ENCODE measurements around the gene DNAJC10. TPM values are rescaled to one million over a fixed set of nuclear protein-coding genes. Genes with fewer than 3 reads are reported as not detected.

The DNAJC10 gene
- total and polyA plus RNA-seq, 10 of the 15 experiments (the other 5 are each of a cell fraction or from before 2014, with no cell fraction given) = 9.1 to 67.9 (median 38.2) TPM

DNA sequence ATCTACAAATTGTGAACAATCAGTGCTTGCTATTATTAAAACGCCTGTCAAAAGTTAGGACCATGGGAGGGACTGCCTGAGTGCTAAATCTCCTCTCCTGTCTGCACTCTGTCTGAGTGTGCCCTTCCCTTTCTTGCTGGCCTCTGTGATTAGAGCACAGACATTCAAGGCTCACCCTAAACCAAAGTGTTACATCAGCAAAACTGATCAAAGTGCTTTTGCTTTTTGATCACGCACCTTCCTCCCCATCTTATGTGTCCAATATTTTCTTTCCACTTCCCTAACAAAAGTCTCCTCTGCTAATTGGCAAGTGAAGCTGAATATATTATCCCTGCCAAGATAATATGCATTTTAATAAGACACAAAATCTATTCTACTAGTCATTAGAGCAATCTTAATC, 30.5 kb upstream of the DNAJC10 start:
- H3K4me1 ChIP-seq (ENCODE audit: control insufficient read depth, insufficient read depth, low read length) = no peaks in the 10 kb centered on the region
- ChIA-PET RAD21 (ENCODE audit: unreplicated experiment) (no interaction called here), POLR2A (no interaction called here), CTCF (interaction anchor here (1.2 kb wide), 1 partner anchor 295 kb away, joined by 4 read pairs; no protein-coding TSS in a partner anchor), SMC1A (ENCODE audit: uncharacterized antibody, unreplicated experiment) (interaction anchor here (1.5 kb wide), 1 partner anchor 15 kb away, joined by 3 read pairs; no protein-coding TSS in a partner anchor)
- intact Hi-C loops (cut with micrococcal nuclease; ENCODE audit: unreplicated experiment) (no loop called here), in situ Hi-C loops (cut with MboI) (no loop called here)
- H3K27ac ChIP-seq (ENCODE audit: control insufficient read depth, insufficient read depth) = no peak overlapping the region
- no peak overlapping the region for H3K9ac ChIP-seq (ENCODE audit: control insufficient read depth, insufficient read depth, low read length)
- no peaks in the 10 kb centered on the region for H3K9me3 ChIP-seq (replicated peaks; ENCODE audit: control insufficient read depth, insufficient read depth, low read length)
- no peak overlapping the region for H3K4me2 ChIP-seq (ENCODE audit: control insufficient read depth, insufficient read depth)
- DNase-seq (ENCODE audit: low read depth, low spot score) (no peak), FAIRE-seq (no peak), ATAC-seq (no peak)
- H3K27me3 ChIP-seq (replicated peaks in 1 of 2; ENCODE audit: control insufficient read depth in 2 of 2, insufficient read depth in 2 of 2, low read length in 1 of 2) = no peaks in the 10 kb centered on the region
- H2AFZ ChIP-seq (ENCODE audit: control insufficient read depth, low read depth, low read length) = no peak overlapping the region
- no TSS peak for BruUV-seq (replicated peaks)
- 41% methylated on average over 2 of the region's 2 CpGs for WGBS (ENCODE audit: insufficient coverage, insufficient replicate concordance, low lambda C conversion rate, missing lambda C conversion rate)
- H4K20me1 ChIP-seq (ENCODE audit: control insufficient read depth, insufficient read depth) = no peaks in the 10 kb centered on the region
- no peak overlapping the region for H3K4me3 ChIP-seq
- TF ChIP-seq JUND (IDR thresholded peaks at IDR 0.05; ENCODE audit: low read depth, low read length) (no peak), FOXK2 (IDR thresholded peaks at IDR 0.05) (no peak), NFIC (IDR thresholded peaks at IDR 0.05; ENCODE audit: low read depth, low read length) (no peak), ETV6 (conservative IDR thresholded peaks at IDR 0.05 in 1 of 2, IDR thresholded peaks at IDR 0.05 in 1 of 2; ENCODE audit: borderline replicate concordance in 1 of 2, low read depth in 1 of 2) (no peak), MEF2B (IDR thresholded peaks at IDR 0.05; ENCODE audit: partially characterized antibody, poor library complexity, severe bottlenecking) (no peak), FOS (IDR thresholded peaks at IDR 0.05; ENCODE audit: borderline replicate concordance, extremely low read depth, insufficient read length) (no peak), TCF7 (IDR thresholded peaks at IDR 0.05; ENCODE audit: borderline replicate concordance) (no peak), MTA3 (IDR thresholded peaks at IDR 0.05; ENCODE audit: borderline replicate concordance, low read length) (no peak), NFXL1 (IDR thresholded peaks at IDR 0.05; ENCODE audit: borderline replicate concordance) (no peak), MXI1 (IDR thresholded peaks at IDR 0.05; ENCODE audit: low read depth, low read length) (no peak), TCF12 (IDR thresholded peaks at IDR 0.05; ENCODE audit: low read depth, low read length) (no peak), CBFB (IDR thresholded peaks at IDR 0.05; ENCODE audit: low read depth) (no peak), FOXM1 (IDR thresholded peaks at IDR 0.05; ENCODE audit: low read depth, low read length) (no peak), MYC (IDR thresholded peaks at IDR 0.05; ENCODE audit: insufficient read depth, insufficient read length, insufficient replicate concordance, low read length, severe bottlenecking) (no peak), NR2C1 (IDR thresholded peaks at IDR 0.05) (no peak), TCF3 (IDR thresholded peaks at IDR 0.05; ENCODE audit: borderline replicate concordance, insufficient read depth, low read depth, low read length) (no peak), ZBED1 (IDR thresholded peaks at IDR 0.05; ENCODE audit: borderline replicate concordance) (no peak), GABPA (IDR thresholded peaks at IDR 0.05; ENCODE audit: low read depth) (no peak)
- TF ChIP-seq, protein P1, sequence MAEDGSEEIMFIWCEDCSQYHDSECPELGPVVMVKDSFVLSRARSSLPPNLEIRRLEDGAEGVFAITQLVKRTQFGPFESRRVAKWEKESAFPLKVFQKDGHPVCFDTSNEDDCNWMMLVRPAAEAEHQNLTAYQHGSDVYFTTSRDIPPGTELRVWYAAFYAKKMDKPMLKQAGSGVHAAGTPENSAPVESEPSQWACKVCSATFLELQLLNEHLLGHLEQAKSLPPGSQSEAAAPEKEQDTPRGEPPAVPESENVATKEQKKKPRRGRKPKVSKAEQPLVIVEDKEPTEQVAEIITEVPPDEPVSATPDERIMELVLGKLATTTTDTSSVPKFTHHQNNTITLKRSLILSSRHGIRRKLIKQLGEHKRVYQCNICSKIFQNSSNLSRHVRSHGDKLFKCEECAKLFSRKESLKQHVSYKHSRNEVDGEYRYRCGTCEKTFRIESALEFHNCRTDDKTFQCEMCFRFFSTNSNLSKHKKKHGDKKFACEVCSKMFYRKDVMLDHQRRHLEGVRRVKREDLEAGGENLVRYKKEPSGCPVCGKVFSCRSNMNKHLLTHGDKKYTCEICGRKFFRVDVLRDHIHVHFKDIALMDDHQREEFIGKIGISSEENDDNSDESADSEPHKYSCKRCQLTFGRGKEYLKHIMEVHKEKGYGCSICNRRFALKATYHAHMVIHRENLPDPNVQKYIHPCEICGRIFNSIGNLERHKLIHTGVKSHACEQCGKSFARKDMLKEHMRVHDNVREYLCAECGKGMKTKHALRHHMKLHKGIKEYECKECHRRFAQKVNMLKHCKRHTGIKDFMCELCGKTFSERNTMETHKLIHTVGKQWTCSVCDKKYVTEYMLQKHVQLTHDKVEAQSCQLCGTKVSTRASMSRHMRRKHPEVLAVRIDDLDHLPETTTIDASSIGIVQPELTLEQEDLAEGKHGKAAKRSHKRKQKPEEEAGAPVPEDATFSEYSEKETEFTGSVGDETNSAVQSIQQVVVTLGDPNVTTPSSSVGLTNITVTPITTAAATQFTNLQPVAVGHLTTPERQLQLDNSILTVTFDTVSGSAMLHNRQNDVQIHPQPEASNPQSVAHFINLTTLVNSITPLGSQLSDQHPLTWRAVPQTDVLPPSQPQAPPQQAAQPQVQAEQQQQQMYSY (CRISPR knock-in tag; IDR thresholded peaks at IDR 0.05) = no peak
- TF ChIP-seq, protein P2, sequence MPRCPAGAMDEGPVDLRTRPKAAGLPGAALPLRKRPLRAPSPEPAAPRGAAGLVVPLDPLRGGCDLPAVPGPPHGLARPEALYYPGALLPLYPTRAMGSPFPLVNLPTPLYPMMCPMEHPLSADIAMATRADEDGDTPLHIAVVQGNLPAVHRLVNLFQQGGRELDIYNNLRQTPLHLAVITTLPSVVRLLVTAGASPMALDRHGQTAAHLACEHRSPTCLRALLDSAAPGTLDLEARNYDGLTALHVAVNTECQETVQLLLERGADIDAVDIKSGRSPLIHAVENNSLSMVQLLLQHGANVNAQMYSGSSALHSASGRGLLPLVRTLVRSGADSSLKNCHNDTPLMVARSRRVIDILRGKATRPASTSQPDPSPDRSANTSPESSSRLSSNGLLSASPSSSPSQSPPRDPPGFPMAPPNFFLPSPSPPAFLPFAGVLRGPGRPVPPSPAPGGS (IDR thresholded peaks at IDR 0.05; ENCODE audit: borderline replicate concordance, insufficient read depth, low read depth, low read length, poor library complexity, severe bottlenecking) = no peak
- H3K79me2 ChIP-seq (ENCODE audit: control insufficient read depth, insufficient read depth, low read length) = no peaks in the 10 kb centered on the region
- no peaks in the 10 kb centered on the region for H3K36me3 ChIP-seq (ENCODE audit: control insufficient read depth in 2 of 2, insufficient read depth in 2 of 2, low read length in 1 of 2)

Measured in GM12878 (cell line).